ENCODE measurements around the gene GUCY2D. TPM values are rescaled to one million over a fixed set of nuclear protein-coding genes. Genes with fewer than 3 reads are reported as not detected.
"Not testable (repeated sequence)": the region's sequence is repeated elsewhere in the genome, so short reads cannot be mapped to it uniquely, and the experiment has no call there.

Gene GUCY2D
- not detected for total RNA-seq

GRCh38 chr17:8001976-8002720, at the start of gene GUCY2D:
TSS of gene GUCY2D (plus strand) at chr17:8002615. CDS start at chr17:8003048, 433 bp downstream.
- Histone ChIP-seq H3K27me3 (peaks cover 0 to 22% of the 10 kb centered on the region in 2 donors), H3K4me3 (peak within 1 kb of the TSS; percentile 24 to 40)
- DNase-seq (ENCODE audit: low spot score), result no peak

DNA sequence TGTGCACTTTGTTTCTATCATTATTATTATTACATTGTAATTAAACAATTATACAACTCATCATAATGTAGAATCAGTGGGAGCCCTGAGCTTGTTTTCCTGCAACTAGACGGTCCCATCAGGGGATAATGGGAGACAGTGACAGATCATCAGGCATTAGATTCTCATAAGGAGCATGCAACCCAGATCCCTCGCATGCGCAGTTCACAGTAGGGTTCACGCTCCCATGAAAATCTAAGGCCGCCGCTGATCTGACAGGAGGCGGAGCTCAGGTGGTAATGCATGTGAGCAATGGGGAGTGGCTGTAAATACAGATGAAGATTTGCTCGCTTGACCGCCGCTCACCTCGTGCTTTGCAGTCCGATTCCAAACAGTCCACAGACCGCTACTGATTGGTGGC, 49.1 kb upstream of the GUCY2D start:
- H3K4me1 ChIP-seq, result peaks cover 0 to 16% of the 10 kb centered on the region in 2 donors
- H3K27me3 ChIP-seq; H3K9me3 ChIP-seq; H3K4me3 ChIP-seq; H3K36me3 ChIP-seq; H3K27ac ChIP-seq; DNase-seq (ENCODE audit: low spot score): not testable (repeated sequence)

More at GRCh38 chr17:8001976-8002720, at the start of gene GUCY2D:
- TF ChIP-seq CTCF (IDR thresholded peaks at IDR 0.05), result no peak
- H3K4me1 ChIP-seq, result peaks cover 0 to 20% of the 10 kb centered on the region in 2 donors
- no peak within 1 kb of the TSS for H3K27ac ChIP-seq
- H3K9me3 ChIP-seq, result no peaks in the 10 kb centered on the region
- no peaks in the 10 kb centered on the region for H3K36me3 ChIP-seq

GRCh38 chr17:7955414-7956227, 46.8 kb upstream of the GUCY2D start:
- Histone ChIP-seq H3K9me3 (no peaks in the 10 kb centered on the region), H3K36me3 (no peaks in the 10 kb centered on the region), H3K4me3 (no peak overlapping the region), H3K4me1 (peaks cover 0 to 16% of the 10 kb centered on the region in 2 donors), H3K27ac (peak overlapping the region; percentile 21 to 61), H3K27me3 (no peaks in the 10 kb centered on the region)
- no peak for DNase-seq (ENCODE audit: low spot score)
- no peak for TF ChIP-seq CTCF (IDR thresholded peaks at IDR 0.05)

DNA sequence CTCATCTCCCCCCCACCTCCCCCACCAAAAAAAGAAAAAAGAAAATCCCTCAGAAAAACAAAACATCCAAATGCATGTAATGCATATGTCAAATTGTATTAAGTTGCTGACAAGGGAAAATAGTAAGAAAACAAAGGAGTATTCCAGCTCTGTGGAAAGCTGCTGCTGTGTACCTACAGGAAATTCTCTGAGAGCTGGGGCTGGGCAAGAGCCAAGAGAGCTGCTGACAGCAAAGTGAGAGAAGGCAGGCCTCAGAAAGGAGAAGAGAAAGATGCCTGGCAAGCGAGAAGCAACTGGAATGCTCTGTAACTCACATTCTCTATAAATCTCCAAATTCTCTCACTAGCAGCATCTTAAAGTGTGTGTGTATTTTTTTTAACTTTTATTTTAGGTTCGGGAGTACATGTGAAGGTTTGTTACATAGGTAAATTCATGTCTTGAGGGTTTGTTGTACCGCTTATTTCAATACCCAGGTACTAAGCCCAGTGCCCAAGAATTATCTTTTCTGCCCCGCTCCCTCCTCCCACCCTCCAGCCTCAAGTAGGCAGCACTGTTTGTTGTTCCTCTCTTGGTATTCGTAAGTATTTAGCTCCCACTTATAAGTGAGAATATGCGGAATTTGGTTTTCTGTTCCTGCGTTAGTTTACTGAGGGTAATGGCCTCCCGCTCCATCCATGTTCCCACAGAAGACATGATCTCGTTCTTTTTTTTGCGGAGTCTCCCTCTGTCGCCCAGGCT, 46.0 kb upstream of the GUCY2D start:
- Histone ChIP-seq H3K27me3 (no peaks in the 10 kb centered on the region), H3K9me3 (no peaks in the 10 kb centered on the region), H3K27ac (peak overlapping the region; percentile 21 to 61), H3K36me3 (no peaks in the 10 kb centered on the region), H3K4me1 (peaks cover 0 to 16% of the 10 kb centered on the region in 2 donors), H3K4me3 (no peak overlapping the region)
- DNase-seq (ENCODE audit: low spot score), result no peak
- no peak for TF ChIP-seq CTCF (IDR thresholded peaks at IDR 0.05)

GRCh38 chr17:7959503-7960253, 42.7 kb upstream of the GUCY2D start:
- no peak for TF ChIP-seq CTCF (IDR thresholded peaks at IDR 0.05)
- Histone ChIP-seq H3K27me3 (no peaks in the 10 kb centered on the region), H3K4me1 (peaks cover 0 to 16% of the 10 kb centered on the region in 2 donors), H3K4me3 (no peak overlapping the region), H3K36me3 (no peaks in the 10 kb centered on the region), H3K9me3 (no peaks in the 10 kb centered on the region), H3K27ac (no peak overlapping the region)
- no peak for DNase-seq (ENCODE audit: low spot score)
